Right hindlimb (tissue), 1 donor: ENCODE results near the gene DRD3.

ENCODE experiments used
- DNase-seq: peaks from one replicate; pipeline ENCODE4 v3.0.0-alpha.2; 2018

Gene DRD3

DNA sequence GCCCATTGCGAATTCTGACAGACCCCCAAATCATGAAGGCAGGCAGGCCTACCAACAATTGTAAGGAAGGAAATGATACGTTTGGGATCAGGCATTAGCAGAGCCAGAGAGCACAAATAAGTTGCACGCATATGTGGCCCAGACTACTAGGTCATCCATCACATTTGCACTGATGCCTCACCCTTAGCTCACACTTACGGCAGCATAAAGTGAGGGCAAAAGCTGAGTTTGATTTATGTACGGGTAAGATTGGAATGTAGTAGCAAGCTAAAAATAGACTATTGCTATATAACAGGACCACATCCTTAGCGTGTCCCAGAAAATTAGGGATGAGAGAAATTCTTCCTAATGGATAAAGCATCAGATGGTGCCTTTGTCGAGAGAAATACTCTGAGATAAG lies 63.7 kb downstream of the DRD3 start:
- no peak for DNase-seq

DNA sequence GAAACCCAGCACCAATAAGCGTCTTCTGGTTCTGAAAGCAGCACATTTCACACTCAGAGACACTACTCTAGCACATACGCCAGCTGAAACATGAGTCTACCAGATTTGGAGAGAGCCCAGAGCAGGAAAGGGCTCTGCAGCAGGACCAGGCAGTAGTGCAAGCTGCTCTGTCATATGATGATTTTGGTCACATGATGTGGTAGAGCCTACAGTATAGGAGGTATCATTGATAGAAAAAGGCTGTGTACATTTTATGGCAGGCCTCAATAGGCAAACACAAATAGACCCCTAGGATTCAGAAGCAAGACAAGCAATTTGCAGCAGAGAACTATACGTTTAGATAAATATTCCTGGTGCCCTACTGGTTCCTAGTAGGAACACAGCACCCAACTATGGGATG lies 64.1 kb downstream of the DRD3 start:
- DNase-seq, result no peak

GRCh38 chr3:114112696-114113095 lies 66.2 kb downstream of the DRD3 start:
- DNase-seq, result no peak

GRCh38 chr3:114111060-114111770 lies 67.6 kb downstream of the DRD3 start:
- DNase-seq, result no peak

- DNase-seq, result no peak
These were observed 68.4 kb downstream of the DRD3 start for GRCh38 chr3:114110439-114110838.

GRCh38 chr3:114108137-114108536 lies 70.7 kb downstream of the DRD3 start:
- DNase-seq, result no peak

DNA sequence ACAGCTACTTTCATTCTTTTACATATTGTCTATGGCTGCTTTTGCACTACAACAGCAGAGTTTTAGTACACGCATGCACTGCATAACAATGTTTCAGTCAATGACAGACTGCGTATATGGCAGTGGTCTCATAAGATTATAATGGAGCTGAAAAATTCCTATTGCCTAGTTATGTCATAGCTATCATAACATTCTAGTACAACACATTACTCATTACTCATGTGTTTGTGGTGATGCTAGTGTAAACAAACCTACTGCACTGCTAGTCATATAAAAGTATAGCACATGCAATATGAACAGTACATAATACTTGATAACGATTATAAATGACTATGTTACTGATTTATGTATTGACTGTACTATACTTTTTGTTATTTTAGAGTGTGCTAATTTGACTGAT lies 74.4 kb downstream of the DRD3 start:
- DNase-seq, result no peak

DNA sequence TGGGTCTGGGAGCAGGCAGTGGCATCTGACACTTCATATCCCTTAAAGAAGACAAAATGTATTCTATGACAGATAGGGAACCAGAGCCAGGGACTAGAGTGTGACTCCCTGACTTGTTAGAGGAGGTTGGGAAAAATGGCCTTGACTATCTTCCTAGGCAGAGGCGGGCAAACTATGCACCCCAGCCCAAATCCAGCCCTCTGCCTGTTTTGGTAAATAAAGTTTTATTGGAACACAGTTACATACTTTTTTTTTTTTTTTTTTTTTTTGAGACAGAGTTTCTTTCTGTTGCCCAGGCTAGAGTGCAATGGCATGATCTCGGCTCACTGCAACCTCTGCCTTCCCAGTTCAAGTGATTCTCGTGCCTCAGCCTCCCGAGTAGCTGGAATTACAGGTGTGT lies 75.0 kb downstream of the DRD3 start:
- no peak for DNase-seq

- DNase-seq, result no peak
These were observed 75.7 kb downstream of the DRD3 start for GRCh38 chr3:114103181-114103580.

GRCh38 chr3:114101101-114101500 lies 77.8 kb downstream of the DRD3 start:
- DNase-seq, result no peak

- no peak for DNase-seq
These were observed 83.1 kb downstream of the DRD3 start for GRCh38 chr3:114095796-114096195.

GRCh38 chr3:114093596-114093995 lies 85.3 kb downstream of the DRD3 start:
- DNase-seq, result no peak

- DNase-seq, result no peak
These were observed 85.9 kb downstream of the DRD3 start for GRCh38 chr3:114093016-114093380.

DNA sequence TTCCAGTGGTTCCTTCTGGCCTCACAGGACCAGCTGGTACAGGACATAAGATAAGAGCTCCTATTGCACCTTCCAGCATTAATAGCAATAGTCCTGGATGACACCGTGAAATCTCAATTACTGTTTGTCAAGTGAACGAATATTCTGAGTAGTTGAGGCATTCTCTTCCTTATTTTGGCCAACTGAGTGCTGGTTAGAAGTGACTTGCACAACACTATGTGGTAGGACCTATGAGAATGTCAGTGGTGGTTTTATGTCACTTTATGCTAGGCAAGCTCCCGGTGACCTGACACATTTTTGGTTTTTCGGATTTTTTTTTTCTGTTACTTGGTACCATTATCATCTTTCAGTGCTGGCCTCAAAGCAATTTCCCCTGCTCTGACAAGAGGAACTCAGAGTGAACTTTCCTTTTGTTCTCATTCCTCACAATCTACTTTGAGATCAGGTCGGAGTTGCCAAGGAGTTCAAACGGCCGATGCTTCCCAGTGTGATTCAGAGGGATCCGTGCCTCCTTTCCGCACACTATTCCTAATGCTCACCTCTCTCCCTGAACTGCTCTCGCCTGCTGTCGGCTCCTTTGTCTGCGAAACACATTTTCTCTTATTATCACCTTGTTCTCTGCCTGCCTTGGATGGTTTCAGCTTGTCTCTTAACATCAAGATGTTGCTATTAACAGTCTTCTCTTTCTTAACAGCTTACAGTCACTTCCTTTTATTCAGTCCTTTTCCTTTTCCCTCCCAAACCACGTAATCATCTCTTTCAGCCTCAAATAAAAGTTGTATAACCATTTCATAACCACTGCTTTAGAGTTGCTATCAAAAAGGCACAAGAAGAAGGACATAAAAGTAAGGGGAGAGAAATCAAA lies 86.5 kb downstream of the DRD3 start:
- no peak for DNase-seq

DNA sequence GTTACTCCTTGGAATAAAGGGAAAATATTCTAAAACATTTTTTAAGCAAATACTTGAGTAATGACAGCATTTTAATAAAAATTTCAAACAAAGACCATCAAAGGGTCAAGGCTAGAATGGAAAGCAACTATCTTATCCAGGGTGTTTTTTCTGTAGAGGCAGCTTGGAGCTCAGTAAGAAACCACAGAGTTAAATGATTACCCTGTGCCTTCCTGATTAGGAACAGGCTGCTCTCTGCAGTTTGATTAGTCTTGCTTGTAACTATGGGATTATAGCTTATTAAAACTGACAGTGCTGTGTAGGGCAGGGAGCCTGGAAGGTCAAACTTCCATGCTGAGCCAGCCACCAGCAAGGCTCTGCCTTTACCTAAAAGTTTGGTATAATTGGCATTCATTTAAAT lies 89.2 kb downstream of the DRD3 start:
- DNase-seq, result no peak

GRCh38 chr3:114086356-114086755 lies 92.5 kb downstream of the DRD3 start:
- no peak for DNase-seq

GRCh38 chr3:114083112-114083511 lies 95.7 kb downstream of the DRD3 start:
- DNase-seq, result no peak

DNA sequence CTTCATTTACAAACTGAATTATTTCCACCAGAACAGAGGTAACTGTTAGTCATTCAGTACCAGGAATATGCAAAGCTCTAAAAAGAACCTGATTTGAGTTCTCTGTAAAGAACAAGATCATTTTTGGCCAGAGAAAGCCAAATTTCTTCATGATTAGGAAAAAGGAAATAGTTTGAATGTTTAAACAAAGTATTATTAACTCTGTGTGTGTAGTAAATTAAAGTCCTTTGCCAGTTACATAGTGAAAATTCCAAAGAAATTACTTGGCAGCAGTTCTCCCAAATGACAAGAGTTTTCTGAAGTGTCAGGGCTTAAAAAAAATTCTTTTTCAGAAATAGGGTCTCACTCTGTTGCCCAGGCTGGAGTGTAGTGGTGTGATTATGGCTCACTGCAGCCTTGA lies 97.8 kb downstream of the DRD3 start:
- DNase-seq, result no peak

DNA sequence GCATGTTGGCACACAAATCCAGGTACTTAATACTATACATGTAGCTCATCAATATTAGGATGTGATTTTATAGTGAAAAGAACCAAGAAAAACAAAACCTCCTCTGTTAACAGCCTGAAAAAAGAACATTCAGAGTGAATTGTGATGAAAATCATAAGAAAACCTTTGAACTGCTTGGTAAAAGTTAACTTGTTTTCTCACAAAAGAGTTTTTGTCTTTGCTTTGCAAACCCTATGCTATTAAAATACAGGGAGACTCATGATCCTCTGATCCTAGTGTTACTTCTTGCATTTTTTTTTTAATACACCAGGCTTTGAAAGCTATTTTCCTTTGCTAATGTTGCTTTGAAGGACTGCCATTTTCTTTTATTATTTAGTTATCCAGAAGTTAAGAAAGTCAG lies 98.7 kb downstream of the DRD3 start:
- no peak for DNase-seq

DNA sequence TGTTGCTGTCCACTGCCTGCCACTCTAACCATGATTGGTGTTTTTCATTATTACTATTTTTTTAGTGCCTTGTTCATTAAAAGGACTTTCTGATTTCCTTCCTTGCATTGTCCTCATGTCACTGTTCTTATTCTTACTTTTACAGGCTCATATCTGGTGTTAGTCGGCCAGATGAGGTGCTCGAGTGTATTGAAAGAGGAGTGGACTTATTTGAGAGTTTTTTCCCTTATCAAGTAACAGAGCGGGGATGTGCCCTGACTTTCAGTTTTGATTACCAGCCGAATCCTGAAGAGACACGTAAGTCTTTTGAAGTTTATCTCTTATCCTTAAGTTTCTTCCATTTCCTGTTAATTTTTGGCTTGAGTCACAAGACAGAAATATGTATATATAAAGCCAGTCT lies 99.1 kb downstream of the DRD3 start:
- DNase-seq, result no peak

DNA sequence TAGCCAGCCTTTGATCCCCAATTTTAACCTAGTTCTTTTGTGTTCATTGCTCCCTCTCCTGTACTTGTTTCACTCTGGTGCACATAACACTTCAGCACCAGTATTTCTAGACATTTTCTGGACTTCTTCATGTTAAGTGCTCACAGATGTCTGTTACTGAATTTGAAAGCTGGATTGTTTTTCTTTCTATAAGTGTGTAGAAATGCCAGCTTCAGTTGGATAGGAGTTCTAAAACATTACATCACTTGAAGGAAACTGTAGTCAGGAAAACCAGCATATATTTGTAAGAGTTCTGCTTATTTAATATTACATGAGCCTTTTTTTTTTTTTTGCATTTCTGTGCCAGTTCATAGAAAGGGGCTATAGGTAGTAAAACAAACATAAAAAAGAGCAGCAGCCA lies 100.7 kb downstream of the DRD3 start:
- DNase-seq, result no peak
